Hepatocyte (in vitro differentiated cells): ENCODE results near the gene SPATA24.

ENCODE experiments used
- CTCF ChIP-seq: fragments of 200-600 bp; sonication (generic); IDR thresholded peaks from 2 replicates; pipeline ENCODE4 v1.5.1; 2016; ENCODE audit warnings: antibody characterized with exemption, mild to moderate bottlenecking; ENCODE audit not compliant: poor library complexity
- EZH2 ChIP-seq: fragments of 200-600 bp; sonication (generic); IDR thresholded peaks from 2 replicates; pipeline ENCODE4 v1.6.1; 2016; ENCODE audit warnings: antibody characterized with exemption, mild to moderate bottlenecking, borderline replicate concordance

DNA sequence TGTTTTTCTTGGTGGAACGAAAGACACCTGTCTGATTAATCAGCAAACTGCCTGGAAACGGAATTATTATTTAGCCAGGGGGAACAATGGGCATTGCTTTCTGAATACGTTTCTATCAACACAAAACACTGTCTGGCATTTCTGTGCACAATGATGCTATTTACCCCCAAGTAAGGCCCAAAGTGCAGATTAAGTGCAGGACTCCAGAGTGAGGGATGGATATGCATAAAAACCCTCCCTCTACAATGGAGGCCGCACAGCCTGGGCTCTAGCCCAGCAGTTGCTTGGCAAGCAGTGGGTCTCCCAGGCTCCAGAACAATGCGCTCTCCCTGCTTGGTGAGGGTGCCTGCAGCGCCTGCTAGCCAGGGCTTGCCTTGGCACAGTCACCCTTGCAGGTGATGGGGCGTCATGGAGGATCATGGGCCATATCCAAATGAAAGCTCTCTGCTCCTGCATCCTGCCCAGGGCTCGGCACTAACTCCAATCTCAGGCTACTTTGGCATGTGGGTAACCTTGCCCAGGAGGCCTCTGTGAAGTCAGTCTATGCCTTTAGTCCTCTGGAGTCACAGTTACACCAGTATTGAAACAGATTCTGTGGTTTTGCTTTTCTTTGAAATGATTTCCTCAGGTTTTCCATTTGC lies 11.5 kb upstream of the SPATA24 start:
- no peak for TF ChIP-seq CTCF
- no peak for TF ChIP-seq EZH2
